A673 (cell line): ENCODE results near the gene AHRR. TPM values are rescaled to one million over a fixed set of nuclear protein-coding genes. Genes with fewer than 3 reads are reported as not detected.
A peak's percentile ranks its signal among the peaks of the same experiment; 100 is the strongest.

Source experiments
- BruUV-seq: library from RNA; stranded (reverse); fragments of 400-500 nt; replicated peaks from 2 replicates; lab custom pipeline; 2021; lab: Mats Ljungman, UMichigan
- CTCF ChIA-PET: fragments of 300-600 bp; sonication (Branson Sonifier 250); formaldehyde crosslinking; loops from one replicate; lab custom pipeline; 2022; ENCODE audit warnings: antibody characterized with exemption; lab: Charles Lee
- POLR2A ChIA-PET: fragments of 300-600 bp; sonication (Branson Sonifier 250); formaldehyde crosslinking; loops from one replicate; lab custom pipeline; 2022; ENCODE audit warnings: antibody characterized with exemption; ENCODE audit not compliant: low non-redundant PET; lab: Charles Lee
- DNase-seq: peaks from one replicate; pipeline ENCODE4 v3.0.0-alpha.2; 2015; ENCODE audit warnings: low spot score
- H3K27ac ChIP-seq: fragments of 200-600 bp; sonication (generic); 2 replicates; pipeline ENCODE4 v1.5.1; 2016; ENCODE audit warnings: mixed run types, low read depth, mild to moderate bottlenecking, mixed read lengths, antibody characterized with exemption, low read length; ENCODE audit not compliant: poor library complexity, severe bottlenecking
- H3K27me3 ChIP-seq: fragments of 200-600 bp; sonication (generic); replicated peaks from 2 replicates; pipeline ENCODE4 v1.6.1; 2017; ENCODE audit warnings: mixed run types, low read depth, mild to moderate bottlenecking, mixed read lengths, antibody characterized with exemption, low read length; ENCODE audit not compliant: insufficient read depth, poor library complexity
- H3K36me3 ChIP-seq: fragments of 200-600 bp; sonication (generic); 2 replicates; pipeline ENCODE4 v1.6.1; 2016; ENCODE audit warnings: mixed run types, mild to moderate bottlenecking, mixed read lengths, antibody characterized with exemption, low read length; ENCODE audit not compliant: insufficient read depth, poor library complexity, severe bottlenecking
- H3K4me1 ChIP-seq: fragments of 200-600 bp; sonication (generic); 2 replicates; pipeline ENCODE4 v1.6.1; 2017; ENCODE audit warnings: mixed run types, mild to moderate bottlenecking, mixed read lengths, antibody characterized with exemption, low read length; ENCODE audit not compliant: insufficient read depth, poor library complexity, severe bottlenecking
- H3K4me3 ChIP-seq: fragments of 200-600 bp; sonication (generic); 2 replicates; pipeline ENCODE4 v1.5.1; 2016; ENCODE audit warnings: low read depth, mixed run types, mild to moderate bottlenecking, mixed read lengths, low read length; ENCODE audit not compliant: poor library complexity, severe bottlenecking
- H3K9me3 ChIP-seq: fragments of 200-600 bp; sonication (generic); 2 replicates; pipeline ENCODE4 v1.6.1; 2016; ENCODE audit warnings: mixed run types, low read depth, mild to moderate bottlenecking, mixed read lengths, antibody characterized with exemption, low read length; ENCODE audit not compliant: poor library complexity, severe bottlenecking
- CTCF ChIP-seq: fragments of 300-800, 200-600 bp; sonication (generic); conservative IDR thresholded peaks from 2 replicates; pipeline ENCODE4 v1.5.1; 2017; ENCODE audit warnings: low read depth, mild to moderate bottlenecking, antibody characterized with exemption, low read length, moderate library complexity, mixed read lengths
- EZH2 ChIP-seq: fragments of 200-600 bp; sonication (generic); IDR thresholded peaks from 2 replicates; pipeline ENCODE4 v1.6.1; 2017; ENCODE audit warnings: borderline replicate concordance, low read depth, mild to moderate bottlenecking, mixed read lengths, antibody characterized with exemption, low read length; ENCODE audit not compliant: poor library complexity, severe bottlenecking
- intact Hi-C: fragments of 100-400 bp; cut with micrococcal nuclease; formaldehyde crosslinking; loops from one replicate; pipeline ENCODE4 v1.10.0; 2022; ENCODE audit not compliant: unreplicated experiment
- total RNA-seq: library from RNA; stranded (reverse); gene quantifications from 2 replicates; pipeline ENCODE4 v1.2.3, GENCODE V29; 2021

Gene AHRR
- total RNA-seq, 1 experiment from 2014 or later, result 2.2 TPM

- TSS peak; percentile 84 for BruUV-seq
- TF ChIP-seq EZH2 (no peak), CTCF (no peak)
- CTCF ChIA-PET, result no interaction called here
- peak within 1 kb of the TSS; percentile 86 for H3K27ac ChIP-seq
- H3K4me3 ChIP-seq, result peak within 1 kb of the TSS; percentile 97
- no peaks in the 10 kb centered on the region for H3K27me3 ChIP-seq
- peaks cover 14% of the 10 kb centered on the region for H3K36me3 ChIP-seq
- intact Hi-C loops, result no loop called here
- no peaks in the 10 kb centered on the region for H3K9me3 ChIP-seq
- peaks cover 9% of the 10 kb centered on the region for H3K4me1 ChIP-seq
- POLR2A ChIA-PET, result no interaction called here
- DNase-seq, result peak; percentile 85
These were observed 121.1 kb downstream of the AHRR start, which contains the start of gene EXOC3 for GRCh38 chr5:442335-443238. EXOC3 (plus strand) TSS chr5:443176; CDS start chr5:446206, 3,030 bp downstream.

DNA sequence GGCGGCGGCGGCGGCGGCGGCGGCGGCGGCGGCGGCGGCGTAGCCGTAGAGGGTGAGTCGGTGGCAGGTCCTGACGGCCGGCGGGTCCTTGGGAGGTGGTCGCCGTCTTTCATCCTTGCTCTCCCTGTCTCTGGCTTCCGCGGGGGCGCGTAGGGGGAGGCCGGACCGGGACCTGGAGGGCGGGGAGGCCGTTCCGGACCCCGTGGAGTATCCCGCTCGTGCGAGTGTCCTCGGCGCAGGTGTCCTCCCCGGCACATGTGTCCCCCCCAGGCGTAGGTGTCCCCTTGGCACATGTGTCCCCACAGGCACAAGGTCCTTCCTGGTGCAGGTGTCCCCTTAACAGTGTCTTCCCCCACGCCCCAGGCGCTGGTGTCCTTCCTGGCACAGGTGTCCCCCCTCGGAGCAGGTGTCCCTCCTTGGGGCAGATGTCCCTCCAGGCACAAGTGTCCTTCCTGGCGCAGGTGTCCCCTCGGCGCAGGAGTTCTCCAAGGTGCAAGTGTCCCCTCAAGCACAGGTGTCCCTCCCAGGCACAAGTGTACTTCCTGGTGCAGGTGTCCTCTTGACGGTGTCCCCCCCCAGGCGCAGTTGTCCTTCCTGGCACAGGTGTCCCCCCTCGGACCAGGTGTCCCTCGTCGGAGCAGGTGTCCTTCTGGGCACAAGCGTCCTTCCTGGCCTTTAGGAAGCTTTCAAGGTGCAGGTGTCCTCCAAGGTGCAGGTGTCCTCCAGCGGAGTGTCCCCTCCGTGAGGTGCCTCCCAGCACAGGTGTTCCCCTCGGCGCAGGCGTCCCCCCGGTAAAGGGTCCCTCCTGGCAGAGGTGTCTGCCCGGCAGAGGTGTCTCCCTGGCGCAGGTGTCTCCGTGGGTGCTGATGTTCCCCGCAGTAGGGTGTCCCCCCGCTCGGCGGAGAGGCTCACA, 122.0 kb downstream of the AHRR start:
- H3K27ac ChIP-seq, result peak overlapping the region; percentile 86
- no peak for TF ChIP-seq CTCF
- TF ChIP-seq EZH2, result no peak
- ChIA-PET CTCF (no interaction called here), POLR2A (no interaction called here)
- DNase-seq, result peak; percentile 23
- peaks cover 23% of the 10 kb centered on the region for H3K36me3 ChIP-seq
- H3K9me3 ChIP-seq, result no peaks in the 10 kb centered on the region
- no TSS peak for BruUV-seq
- no peaks in the 10 kb centered on the region for H3K27me3 ChIP-seq
- intact Hi-C loops, result no loop called here
- H3K4me3 ChIP-seq, result peak overlapping the region; percentile 97
- peaks cover 9% of the 10 kb centered on the region for H3K4me1 ChIP-seq

GRCh38 chr5:444226-444625, 122.7 kb downstream of the AHRR start:
- peak overlapping the region; percentile 97 for H3K4me3 ChIP-seq

More at GRCh38 chr5:444226-444625, 122.7 kb downstream of the AHRR start:
- intact Hi-C loops, result no loop called here
- H3K27me3 ChIP-seq, result no peaks in the 10 kb centered on the region
- no TSS peak for BruUV-seq
- no peaks in the 10 kb centered on the region for H3K9me3 ChIP-seq
- POLR2A ChIA-PET, result interaction anchor here (0.6 kb wide), 1 partner anchor 1019 kb away, joined by 11 read pairs; no protein-coding TSS in a partner anchor
- peaks cover 30% of the 10 kb centered on the region for H3K36me3 ChIP-seq
- no peak overlapping the region for H3K27ac ChIP-seq
- TF ChIP-seq EZH2 (no peak), CTCF (no peak)
- peaks cover 9% of the 10 kb centered on the region for H3K4me1 ChIP-seq
- no peak for DNase-seq
- CTCF ChIA-PET, result no interaction called here
